GM18508 (cell line): ENCODE results near the gene TAF1D.
A peak's percentile ranks its signal among the peaks of the same experiment; 100 is the strongest.

Experiments
- ATAC-seq: cut with Tn5 transposase; IDR thresholded peaks from one replicate; pipeline ENCODE4 v1.9.1; 2021; ENCODE audit warnings: moderate number of reproducible peaks; ENCODE audit not compliant: insufficient read depth, unreplicated experiment

Gene TAF1D

DNA sequence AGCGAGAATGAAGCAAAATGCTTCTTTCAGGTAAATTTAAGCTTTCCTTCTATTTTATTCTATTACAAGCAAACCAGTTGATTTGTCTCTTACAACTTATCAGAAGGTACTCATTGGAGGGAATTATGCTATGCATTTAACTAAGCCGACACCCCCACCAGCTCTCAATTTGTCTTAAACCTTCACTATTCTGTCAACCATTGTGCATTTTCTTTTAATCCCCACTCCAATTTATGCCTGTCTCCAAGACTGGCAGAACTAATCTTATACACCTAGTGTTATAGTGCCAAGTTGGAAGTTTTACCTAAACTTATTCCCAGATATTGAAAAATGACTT is 12.5 kb downstream of the TAF1D start:
- ATAC-seq = no peak

DNA sequence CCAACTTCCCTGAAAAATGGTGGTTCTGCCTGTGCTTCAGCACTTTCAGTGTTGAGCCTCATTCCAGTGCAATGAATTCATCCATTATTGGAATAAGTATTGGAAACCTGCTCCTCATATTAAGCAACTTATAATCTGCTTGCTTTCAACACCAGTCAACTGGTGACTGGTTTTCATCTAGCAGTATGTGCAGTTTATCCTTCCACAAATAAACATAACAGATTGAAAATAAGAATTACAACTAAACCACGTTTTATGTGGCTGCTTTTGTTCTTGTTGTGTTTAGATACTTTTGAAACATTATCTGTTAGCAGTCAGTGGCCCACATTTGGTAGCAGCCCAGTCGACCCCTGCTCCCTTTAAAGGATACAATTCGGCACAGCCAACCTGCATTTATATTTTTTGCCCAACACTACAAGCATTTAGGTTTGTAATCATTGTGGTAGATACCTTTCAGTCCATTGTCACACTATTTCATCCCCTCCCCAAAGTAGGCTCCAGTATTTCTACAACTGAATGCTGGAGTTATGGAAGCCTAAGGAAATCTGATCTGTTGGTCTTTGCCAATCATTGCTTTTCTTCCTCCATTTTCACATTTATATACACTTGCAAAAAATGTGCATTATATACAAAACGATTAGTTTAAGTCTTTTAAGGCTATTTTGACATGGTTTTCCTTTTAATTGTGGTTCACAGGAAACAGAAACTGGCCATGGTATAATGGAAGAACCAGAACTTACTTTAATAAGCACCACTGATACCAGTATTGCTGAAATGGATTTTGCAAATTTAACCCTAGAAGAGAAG is 13.1 kb downstream of the TAF1D start:
- ATAC-seq = no peak

DNA sequence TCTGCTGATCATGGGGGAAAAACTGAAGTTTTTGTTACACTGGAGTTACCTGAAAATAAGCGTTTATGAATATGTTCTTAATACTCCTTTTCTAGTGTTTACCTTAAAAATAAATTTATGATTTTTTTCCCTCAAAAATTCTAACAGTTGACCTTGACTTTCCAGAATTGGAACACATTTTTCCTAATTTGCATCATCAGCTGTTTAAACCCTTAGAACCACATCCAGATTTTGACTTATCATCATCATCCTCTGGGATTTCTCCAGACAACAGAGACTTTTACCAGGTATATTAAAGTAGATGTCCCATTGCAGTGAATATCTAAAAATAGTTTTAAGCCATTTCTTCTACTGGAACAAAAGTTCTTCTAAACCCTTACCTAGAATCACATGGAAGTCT is 17.2 kb downstream of the TAF1D start:
- ATAC-seq = no peak

DNA sequence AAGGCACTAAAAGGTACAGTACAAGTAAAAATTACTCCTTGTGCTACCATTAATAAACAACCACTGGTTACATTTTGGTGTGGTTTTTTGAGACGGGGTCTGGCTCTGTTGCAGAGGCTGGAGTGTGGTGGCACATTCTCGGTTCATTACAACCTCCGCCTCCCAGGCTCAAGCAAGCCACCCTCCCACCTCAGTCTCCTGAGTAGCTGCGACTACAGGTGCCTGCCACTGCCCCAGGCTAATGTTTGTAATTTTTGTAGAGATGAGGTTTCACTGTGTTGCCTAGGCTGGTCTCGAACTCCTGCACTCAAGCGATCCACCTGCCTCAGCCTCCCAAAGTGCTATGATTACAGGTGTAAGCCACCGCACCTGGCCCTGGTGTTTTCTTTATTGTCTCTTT is 20.8 kb downstream of the TAF1D start:
- no peak for ATAC-seq

DNA sequence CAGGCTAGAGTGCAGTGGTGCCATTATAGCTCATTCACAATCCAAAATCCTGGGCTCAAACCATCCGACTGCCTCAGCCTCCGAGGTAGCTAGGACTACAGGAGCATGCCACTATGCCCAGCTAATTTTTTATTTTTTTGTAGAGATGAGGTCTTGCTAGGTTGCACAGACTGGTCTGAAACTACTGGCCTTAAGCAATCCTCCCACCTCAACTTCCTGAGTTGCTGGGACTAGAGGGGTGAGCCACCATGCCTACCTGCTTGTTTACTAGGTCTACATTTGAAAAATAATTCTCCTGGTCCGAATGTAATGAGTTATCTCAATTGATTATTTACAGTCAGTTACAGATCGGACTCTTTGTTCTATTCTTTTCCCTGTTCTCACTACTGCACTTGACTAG is 22.0 kb downstream of the TAF1D start:
- ATAC-seq = no peak

DNA sequence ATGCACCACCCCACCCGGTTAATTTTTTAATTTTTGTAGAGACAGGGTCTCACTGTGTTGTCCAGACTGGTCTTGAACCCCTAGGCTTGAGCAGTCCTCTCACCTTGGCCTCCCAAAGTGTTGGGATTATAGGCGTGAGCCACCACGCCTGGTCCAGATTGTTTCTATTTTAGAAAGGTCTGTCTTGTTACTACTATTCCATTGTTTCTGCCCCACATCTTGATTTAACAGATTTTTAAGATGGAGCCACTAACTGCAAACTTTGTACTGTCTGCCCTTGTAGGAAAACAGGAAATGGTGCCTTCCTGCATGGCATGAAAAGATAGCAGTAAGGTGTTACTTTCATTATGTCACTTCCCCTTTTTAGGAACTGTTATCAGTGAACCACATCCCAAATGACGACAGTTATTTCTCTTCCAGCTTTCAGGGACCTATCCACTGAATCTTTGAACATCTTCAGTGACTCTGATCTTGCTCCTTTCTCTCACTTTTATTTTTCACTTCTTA is 23.2 kb downstream of the TAF1D start:
- peak; percentile 91 for ATAC-seq

DNA sequence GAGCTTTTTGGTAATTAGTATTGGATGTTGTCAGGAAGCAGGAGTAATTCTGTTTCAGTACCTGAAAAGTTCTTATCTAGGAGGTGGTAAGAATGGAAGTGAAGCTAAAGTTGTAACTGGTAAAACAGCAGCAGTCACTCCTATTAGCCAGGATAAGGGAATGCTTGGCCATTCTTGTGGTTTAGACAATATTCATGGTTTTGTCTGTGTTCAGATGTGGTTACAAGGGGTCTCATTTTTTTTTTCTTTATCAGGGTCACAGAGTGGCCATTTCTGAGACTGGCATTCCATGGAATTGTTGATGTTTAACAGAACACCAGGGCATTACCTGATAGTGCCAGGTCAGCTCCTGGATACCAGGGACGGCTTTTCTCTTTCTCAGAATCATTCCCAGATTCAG is 23.8 kb downstream of the TAF1D start:
- no peak for ATAC-seq

DNA sequence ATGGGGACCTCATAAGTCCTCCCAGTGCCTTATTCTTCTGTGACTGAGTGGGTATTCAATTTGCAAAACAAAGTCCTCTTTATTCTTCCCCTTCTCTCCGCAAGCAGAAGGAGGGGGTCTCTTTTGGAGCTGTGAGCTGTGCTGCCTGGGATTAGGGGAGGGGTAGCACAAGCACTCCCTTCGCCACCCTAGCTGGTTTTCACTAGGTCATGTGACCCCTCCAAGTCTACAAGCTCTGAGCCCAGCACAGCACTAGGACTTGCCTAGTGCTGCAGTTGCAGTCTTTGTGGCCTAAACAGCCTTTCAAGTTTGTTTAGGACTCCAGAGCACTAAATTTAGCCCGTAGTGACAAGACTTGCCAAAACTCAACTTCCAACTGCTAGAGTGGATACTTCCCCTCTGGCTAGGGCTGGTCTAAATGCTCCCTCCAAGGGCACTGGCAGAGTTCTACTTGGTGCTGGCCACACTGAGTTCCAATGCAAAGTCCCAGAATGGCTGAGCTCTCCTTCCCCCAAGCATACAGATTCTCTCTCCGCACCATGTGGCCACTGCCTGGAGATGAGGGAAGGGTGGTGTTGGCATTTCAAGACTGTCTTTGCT is 25.4 kb downstream of the TAF1D start:
- no peak for ATAC-seq

DNA sequence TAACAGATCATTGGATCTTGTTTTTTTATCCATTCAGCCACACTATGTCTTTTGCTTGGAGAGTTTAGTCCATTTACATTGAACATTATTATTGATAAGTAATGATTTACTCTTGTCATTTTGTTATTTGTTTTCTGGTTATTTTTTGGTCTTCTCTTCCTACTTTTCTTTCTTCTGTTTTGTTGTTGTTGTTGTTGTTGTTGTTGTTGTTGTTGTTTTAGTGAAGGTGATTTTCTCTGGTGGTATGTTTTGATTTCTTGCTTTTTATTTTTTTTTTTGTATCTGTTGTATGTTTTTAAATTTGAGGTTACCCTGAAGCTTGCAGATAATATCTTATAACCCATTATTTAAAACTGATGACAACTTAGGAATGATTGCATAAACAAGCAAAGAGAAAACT is 28.6 kb downstream of the TAF1D start:
- no peak for ATAC-seq

DNA sequence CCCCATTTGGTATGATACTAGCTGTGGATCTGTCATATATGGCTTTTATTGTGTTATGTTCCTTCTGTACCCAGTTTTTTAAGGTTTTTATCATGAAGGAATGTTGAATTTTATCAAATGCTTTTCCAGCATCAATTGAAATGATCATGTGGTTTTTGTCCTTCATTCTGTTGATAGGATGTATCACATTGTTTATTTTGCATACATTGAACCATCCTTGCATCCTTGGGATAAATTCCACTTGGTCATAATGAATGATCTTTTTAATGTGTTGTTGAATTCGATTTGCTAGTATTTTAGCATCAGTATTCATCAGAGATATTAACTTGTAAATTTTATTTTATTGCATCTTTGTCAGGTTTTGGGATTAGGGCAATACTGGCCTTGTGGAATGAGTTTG is 31.1 kb downstream of the TAF1D start:
- no peak for ATAC-seq

DNA sequence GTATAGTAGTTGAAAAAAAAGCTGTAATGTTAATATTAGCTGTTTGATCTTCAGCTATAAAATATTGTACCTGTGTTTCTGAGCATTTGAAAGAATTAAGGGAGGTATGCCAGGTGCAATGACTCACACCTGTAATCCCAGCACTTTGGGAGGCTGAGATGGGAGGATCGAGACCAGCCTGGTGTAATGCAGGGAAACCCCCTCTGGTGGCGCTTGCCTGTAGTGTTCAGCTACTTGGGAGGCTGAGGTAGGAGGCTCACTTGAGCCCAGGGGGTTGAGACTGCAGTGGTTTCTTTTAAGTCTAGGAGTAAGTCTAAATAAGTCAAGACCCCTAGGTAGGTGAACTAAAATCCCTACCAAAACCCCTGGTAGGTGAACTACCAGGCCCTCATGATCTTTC is 37.1 kb downstream of the TAF1D start:
- ATAC-seq = no peak

DNA sequence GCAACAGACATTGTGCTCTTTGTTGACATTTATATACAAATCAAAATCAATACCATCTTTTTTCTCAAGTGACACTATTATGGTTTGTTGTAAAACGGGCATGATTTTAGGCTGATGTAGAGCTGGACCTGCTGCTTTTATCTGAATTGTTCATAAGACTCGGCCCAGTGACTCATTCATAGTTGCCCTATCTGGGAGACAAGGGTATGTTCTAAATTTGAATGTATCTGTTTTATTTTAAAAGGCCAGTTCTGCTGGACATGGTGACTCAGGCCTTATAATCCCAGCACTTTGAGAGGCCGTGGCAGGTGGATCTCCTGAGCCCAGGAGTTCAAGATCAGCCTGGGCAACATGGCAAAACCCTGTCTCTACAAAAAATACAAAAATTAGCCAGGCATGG is 40.5 kb downstream of the TAF1D start:
- no peak for ATAC-seq

DNA sequence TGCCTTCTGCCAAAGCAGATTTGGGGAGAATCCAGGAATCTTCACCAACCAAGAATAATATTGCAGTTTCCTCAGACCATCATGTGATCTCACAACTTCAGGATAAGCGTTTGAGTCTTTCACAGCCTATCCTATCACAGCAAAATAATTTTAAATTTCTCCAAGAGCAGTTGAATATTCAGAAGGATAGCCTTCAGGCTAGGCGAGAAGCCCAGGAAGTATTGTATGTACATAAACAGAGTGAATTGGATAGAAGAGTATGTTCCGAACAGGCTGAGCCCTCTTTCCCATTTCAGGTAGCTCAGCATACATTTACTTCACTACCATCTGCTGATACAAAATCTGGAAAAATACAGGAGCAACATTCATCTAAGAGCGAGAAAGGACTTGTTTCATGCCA is 43.7 kb downstream of the TAF1D start:
- ATAC-seq = no peak

DNA sequence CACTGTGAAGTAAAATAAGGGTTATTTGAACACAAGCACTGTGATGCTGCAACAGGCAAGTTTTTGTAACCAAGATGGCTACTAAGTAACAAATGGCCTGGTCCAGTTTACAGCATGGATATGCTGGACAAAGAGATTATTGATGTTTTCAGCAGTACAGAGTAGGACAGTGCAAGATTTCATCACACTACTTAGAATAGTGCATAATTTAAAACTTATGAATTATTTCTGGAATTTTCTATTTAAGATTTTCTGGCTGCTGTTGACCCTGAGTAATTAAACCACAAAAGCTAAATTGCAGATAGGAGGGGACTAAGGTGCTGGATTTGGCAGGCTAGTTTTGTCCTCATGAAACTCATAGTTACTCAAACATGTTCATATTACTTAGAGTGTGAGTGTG is 46.7 kb downstream of the TAF1D start:
- no peak for ATAC-seq

DNA sequence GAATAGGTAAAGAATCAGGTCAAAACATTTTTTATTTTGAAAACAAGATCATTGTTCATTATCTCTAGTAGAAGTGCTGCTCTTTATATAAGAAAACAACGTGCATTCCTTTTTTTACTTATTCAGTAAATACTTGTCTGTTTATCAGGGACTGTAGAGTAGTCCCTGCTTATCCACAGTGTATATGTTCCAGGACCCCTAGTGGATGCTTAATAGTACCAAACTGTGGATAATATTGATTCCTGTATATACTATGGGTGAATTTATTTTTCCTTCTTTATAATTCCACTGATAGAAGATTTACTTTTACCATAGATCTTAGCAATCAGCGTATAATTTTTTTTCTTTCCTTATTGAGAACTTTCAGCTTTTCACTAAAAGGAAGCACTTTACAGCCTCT is 47.2 kb downstream of the TAF1D start:
- no peak for ATAC-seq

DNA sequence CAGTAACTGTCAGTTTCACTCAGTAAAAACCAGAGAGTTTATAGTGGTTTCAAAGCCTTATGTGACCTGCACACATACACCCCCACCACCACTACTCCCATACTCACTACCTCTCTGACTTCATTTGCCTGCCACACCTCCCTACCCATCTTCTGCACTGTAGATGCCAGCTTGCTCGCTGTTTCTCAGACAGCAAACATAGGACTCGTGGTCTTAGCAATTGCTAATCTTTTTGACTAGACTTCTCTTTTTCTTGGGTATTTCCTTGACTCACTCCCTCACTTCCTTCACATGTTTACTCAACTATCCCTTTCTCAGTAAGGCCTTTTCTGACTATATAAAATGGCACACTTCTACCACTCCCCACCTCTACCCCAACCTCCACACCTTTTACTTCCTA is 52.1 kb downstream of the TAF1D start:
- ATAC-seq = no peak

DNA sequence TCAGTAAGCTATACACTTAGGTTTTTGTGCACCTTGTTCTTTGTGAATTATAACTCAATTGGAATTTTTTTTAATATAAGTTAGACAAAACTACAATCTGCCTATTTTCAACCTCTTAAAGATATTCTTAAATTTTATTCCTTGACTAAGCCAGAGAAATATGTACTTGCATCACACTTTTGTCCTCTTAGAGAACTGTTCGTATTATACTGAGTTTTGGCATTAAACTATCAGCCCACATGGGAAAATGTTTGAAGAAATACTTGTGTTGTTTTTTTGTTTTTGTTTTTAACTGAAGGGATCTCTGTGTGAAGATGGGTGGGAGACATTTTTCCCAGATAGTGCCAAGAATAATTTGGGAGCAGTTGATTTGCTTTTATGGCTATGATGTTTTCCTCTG is 54.5 kb downstream of the TAF1D start:
- ATAC-seq = no peak

DNA sequence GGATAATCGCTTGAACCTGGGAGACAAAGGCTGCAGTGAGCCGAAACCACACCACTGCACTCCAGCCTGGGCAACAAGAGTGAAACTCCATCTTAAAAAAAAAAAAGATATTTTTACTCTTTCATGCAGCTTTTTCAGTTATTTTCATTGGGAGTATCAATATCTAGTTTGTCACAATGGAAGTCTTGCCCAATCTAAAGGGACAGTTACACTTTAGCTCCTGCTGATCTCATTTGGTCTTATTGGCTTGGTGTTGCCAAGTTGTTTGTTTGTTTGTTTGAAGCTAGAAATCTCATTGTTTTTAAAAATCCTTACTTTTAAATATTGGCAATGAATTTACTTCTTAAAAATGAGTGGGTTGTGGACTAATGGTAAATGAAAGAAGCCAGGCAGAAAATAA is 55.1 kb downstream of the TAF1D start:
- ATAC-seq = no peak
